B cell (primary cell): ENCODE measurements around the gene TBX15. TPM values are rescaled to one million over a fixed set of nuclear protein-coding genes. Genes with fewer than 3 reads are reported as not detected.

Experiments
- ATAC-seq: fragments of 200-7000 bp; cut with Tn5 transposase; one replicate; pipeline ENCODE4 v1.10.0; 2021; ENCODE audit warnings: low read depth, mild to moderate bottlenecking, moderate number of reproducible peaks, moderate library complexity
- CTCF ChIA-PET: fragments of 350-600 bp; sonication (Branson Sonifier 250); formaldehyde crosslinking; loops from one replicate; lab custom pipeline; 2021; ENCODE audit warnings: antibody characterized with exemption, inconsistent platforms; lab: Charles Lee
- POLR2A ChIA-PET: fragments of 350-600 bp; sonication (Branson Sonifier 250); formaldehyde crosslinking; loops from one replicate; lab custom pipeline; 2021; ENCODE audit warnings: antibody characterized with exemption; lab: Charles Lee
- DNase-seq: peaks from one replicate; pipeline ENCODE4 v3.0.0; 2013
- H2AFZ ChIP-seq: 2 replicates; pipeline ENCODE4 v1.6.1; 2012; ENCODE audit warnings: mild to moderate bottlenecking, low read depth, low read length; ENCODE audit not compliant: insufficient read depth, poor library complexity, severe bottlenecking
- H3K27ac ChIP-seq, 2 donors: 1 replicate in 1 of 2; 2 replicates in 1 of 2; pipeline ENCODE4 v1.5.1; 2012 to 2013; ENCODE audit warnings: low read length in 2 of 2, mild to moderate bottlenecking in 2 of 2, moderate library complexity in 1 of 2
- H3K27me3 ChIP-seq, 4 experiments: fragments of 200-600 bp in 1 of 4; sonication (generic) in 1 of 4; replicated peaks in 1 of 4; 1 replicate in 2 of 4; 2 replicates in 2 of 4; pipeline versions ENCODE4 v1.6.1 to v1.7.0; 2013 to 2016; ENCODE audit warnings: low read length in 3 of 4, mild to moderate bottlenecking in 2 of 4, mixed read lengths in 1 of 4, moderate library complexity in 1 of 4; ENCODE audit not compliant: insufficient read depth in 4 of 4, control insufficient read depth in 3 of 4; ENCODE audit errors: control extremely low read depth in 1 of 4
- H3K36me3 ChIP-seq, 2 experiments: replicated peaks in 1 of 2; 1 replicate in 1 of 2; 2 replicates in 1 of 2; pipeline versions ENCODE4 v1.6.1 to v1.7.1; 2013; ENCODE audit warnings: low read length in 1 of 2; ENCODE audit not compliant: insufficient read depth in 2 of 2, control insufficient read depth in 1 of 2; ENCODE audit errors: control extremely low read depth in 1 of 2, extremely low read depth in 1 of 2
- H3K4me1 ChIP-seq, 2 donors: fragments of 200-600 bp in 1 of 2; sonication (generic) in 1 of 2; 1 replicate in 1 of 2; 2 replicates in 1 of 2; pipeline versions ENCODE4 v1.5.1 to v1.6.1; 2013 to 2017; ENCODE audit warnings: low read length in 2 of 2; ENCODE audit not compliant: control insufficient read depth in 2 of 2, insufficient read depth in 2 of 2
- H3K4me2 ChIP-seq: replicated peaks from 2 replicates; pipeline ENCODE3; 2012; ENCODE audit warnings: mild to moderate bottlenecking, low read depth, low read length; ENCODE audit not compliant: poor library complexity, severe bottlenecking
- H3K4me3 ChIP-seq, 5 experiments: fragments of 200-600 bp in 1 of 5; sonication (generic) in 1 of 5; 1 replicate in 3 of 5; 2 replicates in 2 of 5; pipeline versions ENCODE4 v1.5.1 to v1.7.0; 2011 to 2016; ENCODE audit warnings: low read length in 4 of 5, mild to moderate bottlenecking in 4 of 5, low read depth in 2 of 5, control low read depth in 1 of 5, moderate library complexity in 1 of 5; ENCODE audit not compliant: insufficient read depth in 1 of 5; ENCODE audit errors: control extremely low read depth in 1 of 5, extremely low read depth in 1 of 5
- H3K79me2 ChIP-seq: fragments of 200-600 bp; sonication (generic); one replicate; pipeline ENCODE4 v1.6.0; 2016; ENCODE audit warnings: low read length; ENCODE audit not compliant: control insufficient read depth, insufficient read depth
- H3K9ac ChIP-seq: fragments of 200-600 bp; sonication (generic); 2 replicates; pipeline ENCODE4 v1.6.1; 2017; ENCODE audit warnings: mild to moderate bottlenecking, low read length, moderate library complexity
- H3K9me3 ChIP-seq, 3 donors: one replicate each; pipeline versions ENCODE4 v1.6.1 to v1.7.1; 2013; ENCODE audit warnings: low read length in 2 of 3; ENCODE audit not compliant: control insufficient read depth in 2 of 3, insufficient read depth in 1 of 3; ENCODE audit errors: control extremely low read depth in 1 of 3
- H4K20me1 ChIP-seq: 2 replicates; pipeline ENCODE4 v1.6.0; 2012; ENCODE audit warnings: mild to moderate bottlenecking, low read length; ENCODE audit not compliant: insufficient read depth, control insufficient read depth, poor library complexity, severe bottlenecking
- H3K27ac Mint-ChIP-seq: one replicate; pipeline ENCODE4 v1.8.0; 2021; ENCODE audit warnings: mixed read lengths
- H3K27me3 Mint-ChIP-seq: one replicate; pipeline ENCODE4 v1.8.0; 2021; ENCODE audit warnings: mixed read lengths
- H3K4me1 Mint-ChIP-seq: one replicate; pipeline ENCODE4 v1.8.0; 2021; ENCODE audit warnings: mixed read lengths
- H3K4me3 Mint-ChIP-seq: one replicate; pipeline ENCODE4 v1.8.0; 2021; ENCODE audit warnings: mixed read lengths
- H3K9me3 Mint-ChIP-seq: one replicate; pipeline ENCODE4 v1.8.0; 2022; ENCODE audit warnings: mixed read lengths; ENCODE audit not compliant: insufficient read depth
- CTCF ChIP-seq: fragments of 200-600 bp; IDR thresholded peaks from one replicate; pipeline ENCODE4 v1.8.0; 2022; ENCODE audit warnings: antibody characterized with exemption, mild to moderate bottlenecking
- EZH2 ChIP-seq: IDR thresholded peaks from 2 replicates; pipeline ENCODE4 v1.6.1; 2012; ENCODE audit warnings: borderline replicate concordance, low read depth, mild to moderate bottlenecking, moderate library complexity, low read length; ENCODE audit not compliant: insufficient read depth, poor library complexity, severe bottlenecking
- WGBS: methylation state at CpG from one replicate; pipeline ENCODE4 v1.1.5; 2013; ENCODE audit warnings: missing lambda C conversion rate; ENCODE audit not compliant: insufficient coverage; 5-methylcytosine and 5-hydroxymethylcytosine counted together
- intact Hi-C: fragments of 100-400 bp; cut with micrococcal nuclease; formaldehyde crosslinking; loops from one replicate; pipeline ENCODE4 v1.10.0; 2022
- polyA plus RNA-seq: library from polyadenylated mRNA; depleted of rRNA; stranded (reverse); fragments of >200 nt; gene quantifications from 2 replicates; pipeline ENCODE4 v1.2.3, GENCODE V29; 2012
- total RNA-seq, 2 donors: library from RNA; stranded (reverse); fragments of 120-200 nt in 1 of 2; gene quantifications; 1 replicate in 1 of 2; 2 replicates in 1 of 2; pipeline versions ENCODE4 v1.2.3 to v1.2.4, GENCODE V29; 2013 to 2022

TBX15 gene
- total and polyA plus RNA-seq, 2 donors (not counting 1 experiment from before 2014, with no cell fraction given), result 0.03 to 0.15 TPM

- Mint-ChIP-seq H3K27ac (no peak overlapping the region), H3K9me3 (no peaks in the 10 kb centered on the region), H3K4me1 (peaks cover 18% of the 10 kb centered on the region), H3K4me3 (no peak overlapping the region), H3K27me3 (peaks cover under 1% of the 10 kb centered on the region)
- Histone ChIP-seq H3K79me2 (no peaks in the 10 kb centered on the region), H3K4me2 (no peak overlapping the region), H3K27me3 (peaks cover 0 to 3% (median 0%) of the 10 kb centered on the region in 4 experiments), H3K27ac (no peak overlapping the region), H3K4me3 (no peak overlapping the region), H3K4me1 (peaks cover 3 to 7% of the 10 kb centered on the region in 2 donors), H4K20me1 (no peaks in the 10 kb centered on the region), H3K9ac (no peak overlapping the region), H3K36me3 (no peaks in the 10 kb centered on the region), H3K9me3 (no peaks in the 10 kb centered on the region), H2AFZ (no peak overlapping the region)
- no peak for TF ChIP-seq CTCF
- no peak for TF ChIP-seq EZH2
- DNase-seq (no peak), ATAC-seq (no peak)
- 96% methylated on average over 3 of the region's 4 CpGs for WGBS
- intact Hi-C loops, result no loop called here
- POLR2A ChIA-PET, result no interaction called here
- CTCF ChIA-PET, result no interaction called here
These were observed 74.3 kb downstream of the TBX15 start for GRCh38 chr1:118913818-118914217.

GRCh38 chr1:118912574-118912973, 75.6 kb downstream of the TBX15 start:
- H3K27ac ChIP-seq, result no peak overlapping the region
- Mint-ChIP-seq H3K27ac (no peak overlapping the region), H3K9me3 (no peaks in the 10 kb centered on the region), H3K4me1 (peaks cover 6% of the 10 kb centered on the region), H3K4me3 (no peak overlapping the region), H3K27me3 (peaks cover 5% of the 10 kb centered on the region)
- no peak for ATAC-seq
- no peaks in the 10 kb centered on the region for H3K79me2 ChIP-seq
- no peak for DNase-seq
- intact Hi-C loops, result no loop called here
- WGBS, result no CpG with 5 or more reads among the region's 2 CpGs
- H3K27me3 ChIP-seq, result peaks cover 0 to 4% (median 0%) of the 10 kb centered on the region in 4 experiments
- no peak overlapping the region for H3K9ac ChIP-seq
- TF ChIP-seq CTCF, result no peak
- no peak for TF ChIP-seq EZH2
- H3K4me1 ChIP-seq, result no peaks in the 10 kb centered on the region
- H2AFZ ChIP-seq, result no peak overlapping the region
- no peaks in the 10 kb centered on the region for H3K36me3 ChIP-seq
- no peak overlapping the region for H3K4me3 ChIP-seq
- H3K9me3 ChIP-seq, result no peaks in the 10 kb centered on the region
- no peaks in the 10 kb centered on the region for H4K20me1 ChIP-seq
- CTCF ChIA-PET, result no interaction called here
- POLR2A ChIA-PET, result no interaction called here
- H3K4me2 ChIP-seq, result no peak overlapping the region
